Muscle layer of duodenum (tissue), 2 donors: Measurements from ENCODE around the gene SREK1.

ENCODE experiments used
- H3K27ac ChIP-seq: one replicate; pipeline ENCODE4 v1.7.0; 2013; ENCODE audit warnings: mild to moderate bottlenecking, low read length
- H3K27me3 ChIP-seq: one replicate; pipeline ENCODE4 v1.7.0; 2013; ENCODE audit warnings: low read depth, mild to moderate bottlenecking, control low read depth, low read length
- H3K36me3 ChIP-seq, 2 donors: one replicate each; pipeline ENCODE4 v1.7.0; 2013; ENCODE audit warnings: low read length in 2 of 2, control low read depth in 1 of 2, mild to moderate bottlenecking in 1 of 2; ENCODE audit not compliant: insufficient read depth in 2 of 2, control insufficient read depth in 1 of 2
- H3K4me1 ChIP-seq, 2 donors: one replicate each; pipeline ENCODE4 v1.7.0; 2013; ENCODE audit warnings: low read length in 2 of 2, mild to moderate bottlenecking in 2 of 2, control low read depth in 1 of 2, moderate library complexity in 1 of 2; ENCODE audit not compliant: insufficient read depth in 2 of 2, control insufficient read depth in 1 of 2
- H3K4me3 ChIP-seq, 2 donors: one replicate each; pipeline ENCODE4 v1.7.0; 2013; ENCODE audit warnings: low read length in 2 of 2, low read depth in 1 of 2, mild to moderate bottlenecking in 1 of 2
- H3K9me3 ChIP-seq, 2 donors: one replicate each; pipeline ENCODE4 v1.7.0; 2013; ENCODE audit warnings: low read length in 2 of 2, control low read depth in 1 of 2, mild to moderate bottlenecking in 1 of 2; ENCODE audit not compliant: control insufficient read depth in 1 of 2
- donor health status: healthy.

The SREK1 gene

DNA sequence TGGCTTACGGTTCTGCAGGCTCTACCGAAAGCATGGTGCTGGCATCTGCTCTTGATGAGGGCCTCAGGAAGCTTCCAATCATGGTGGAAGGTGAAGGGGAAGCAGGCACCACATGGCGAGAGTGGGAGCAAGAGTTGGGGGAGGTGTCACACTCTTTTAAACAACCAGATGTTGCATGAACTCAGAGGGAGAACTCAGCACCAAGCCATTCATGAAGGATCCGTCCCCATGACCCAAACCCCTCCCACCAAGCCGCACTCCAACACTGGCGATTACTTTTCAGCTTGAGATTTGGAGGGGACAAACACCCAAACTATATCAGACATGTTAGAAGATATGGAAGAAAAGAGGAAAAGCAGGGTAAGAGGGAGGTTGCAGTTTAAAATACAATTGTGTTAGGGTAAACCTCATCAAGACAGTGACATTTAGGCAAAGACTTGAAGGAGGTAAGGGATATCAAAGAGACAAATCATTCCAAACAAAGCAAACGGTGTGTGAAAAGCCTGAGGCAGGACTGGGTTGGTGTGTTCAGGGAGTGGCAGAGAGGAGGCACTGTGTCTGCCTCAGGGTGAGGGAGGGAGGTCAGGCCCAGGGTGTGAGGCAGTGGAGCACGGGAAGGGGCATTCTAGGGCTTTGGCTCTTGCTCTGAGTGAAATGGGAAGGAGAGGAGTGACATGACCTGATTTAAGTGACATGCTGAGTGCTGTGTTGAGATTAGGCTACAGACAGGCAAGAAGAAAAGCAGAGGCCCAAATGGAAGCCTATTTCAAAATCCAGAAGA lies 80.9 kb downstream of the SREK1 start:
- Histone ChIP-seq H3K9me3 (no peaks in the 10 kb centered on the region), H3K4me1 (no peaks in the 10 kb centered on the region), H3K4me3 (no peak overlapping the region), H3K27ac (no peak overlapping the region), H3K36me3 (no peaks in the 10 kb centered on the region), H3K27me3 (no peaks in the 10 kb centered on the region)

DNA sequence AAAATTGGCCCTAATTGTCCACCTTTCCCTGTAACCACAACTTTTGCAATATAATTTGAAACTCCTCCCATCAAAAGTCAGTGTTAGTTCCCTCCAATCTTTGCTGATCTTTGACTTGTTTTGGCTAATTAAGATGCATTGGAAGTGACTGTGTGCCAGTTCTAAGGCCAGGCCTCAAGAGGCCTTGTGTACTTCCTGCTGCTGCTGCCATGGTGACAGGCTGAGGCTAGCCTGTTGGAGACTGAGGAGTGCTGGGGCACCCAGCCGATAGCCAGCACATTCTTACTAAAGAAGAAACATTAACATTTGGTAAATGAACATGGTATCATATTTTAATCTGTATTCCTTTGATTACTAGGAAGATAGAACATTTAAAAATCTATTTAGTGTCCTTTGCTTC lies 86.5 kb downstream of the SREK1 start:
- H3K36me3 ChIP-seq: no peaks in the 10 kb centered on the region
- H3K9me3 ChIP-seq: no peaks in the 10 kb centered on the region
- no peak overlapping the region for H3K4me3 ChIP-seq
- no peak overlapping the region for H3K27ac ChIP-seq
- no peaks in the 10 kb centered on the region for H3K4me1 ChIP-seq
- H3K27me3 ChIP-seq: no peaks in the 10 kb centered on the region

DNA sequence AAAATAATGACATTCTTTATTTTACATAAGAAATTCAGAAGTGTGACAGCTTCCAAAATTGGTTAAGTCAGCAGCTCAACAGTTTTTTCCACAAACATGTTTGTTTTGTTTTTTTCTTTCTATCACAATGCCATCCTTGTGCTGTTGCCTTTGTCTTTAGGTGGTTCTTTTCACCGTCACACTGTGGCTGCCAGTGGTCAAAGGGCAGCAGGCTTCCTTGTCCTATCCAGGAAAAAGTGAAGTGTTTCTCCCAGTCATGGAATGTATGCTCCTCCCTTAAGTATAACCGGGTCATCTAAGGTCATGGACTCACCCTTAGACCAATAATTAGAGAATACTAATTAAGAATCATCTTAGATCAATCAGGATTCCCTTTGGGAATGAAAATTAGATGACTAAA lies 87.4 kb downstream of the SREK1 start:
- no peaks in the 10 kb centered on the region for H3K9me3 ChIP-seq
- H3K27ac ChIP-seq: no peak overlapping the region
- H3K4me3 ChIP-seq: no peak overlapping the region
- H3K27me3 ChIP-seq: no peaks in the 10 kb centered on the region
- H3K36me3 ChIP-seq: no peaks in the 10 kb centered on the region
- H3K4me1 ChIP-seq: no peaks in the 10 kb centered on the region

DNA sequence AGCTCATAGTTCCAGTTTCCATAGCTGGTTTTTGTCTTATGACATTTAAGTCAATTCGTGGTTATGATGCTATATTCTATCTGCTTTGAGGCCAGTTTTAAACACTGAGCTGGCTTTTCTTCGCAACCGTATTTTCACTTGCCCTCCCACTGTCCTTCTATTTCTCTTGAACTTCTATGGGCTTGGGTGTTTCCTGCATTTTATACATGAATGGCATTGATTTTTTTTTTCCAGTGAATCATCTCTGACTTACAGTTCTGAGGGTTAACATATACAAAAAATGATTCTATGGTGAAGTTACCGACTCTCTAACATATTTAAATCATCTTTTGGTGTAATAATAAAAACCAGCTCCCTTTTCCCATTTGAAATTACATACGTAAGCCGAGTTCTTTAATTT lies 88.2 kb downstream of the SREK1 start:
- no peaks in the 10 kb centered on the region for H3K36me3 ChIP-seq
- H3K27me3 ChIP-seq: no peaks in the 10 kb centered on the region
- H3K4me3 ChIP-seq: no peak overlapping the region
- H3K4me1 ChIP-seq: no peaks in the 10 kb centered on the region
- H3K27ac ChIP-seq: no peak overlapping the region
- no peaks in the 10 kb centered on the region for H3K9me3 ChIP-seq

DNA sequence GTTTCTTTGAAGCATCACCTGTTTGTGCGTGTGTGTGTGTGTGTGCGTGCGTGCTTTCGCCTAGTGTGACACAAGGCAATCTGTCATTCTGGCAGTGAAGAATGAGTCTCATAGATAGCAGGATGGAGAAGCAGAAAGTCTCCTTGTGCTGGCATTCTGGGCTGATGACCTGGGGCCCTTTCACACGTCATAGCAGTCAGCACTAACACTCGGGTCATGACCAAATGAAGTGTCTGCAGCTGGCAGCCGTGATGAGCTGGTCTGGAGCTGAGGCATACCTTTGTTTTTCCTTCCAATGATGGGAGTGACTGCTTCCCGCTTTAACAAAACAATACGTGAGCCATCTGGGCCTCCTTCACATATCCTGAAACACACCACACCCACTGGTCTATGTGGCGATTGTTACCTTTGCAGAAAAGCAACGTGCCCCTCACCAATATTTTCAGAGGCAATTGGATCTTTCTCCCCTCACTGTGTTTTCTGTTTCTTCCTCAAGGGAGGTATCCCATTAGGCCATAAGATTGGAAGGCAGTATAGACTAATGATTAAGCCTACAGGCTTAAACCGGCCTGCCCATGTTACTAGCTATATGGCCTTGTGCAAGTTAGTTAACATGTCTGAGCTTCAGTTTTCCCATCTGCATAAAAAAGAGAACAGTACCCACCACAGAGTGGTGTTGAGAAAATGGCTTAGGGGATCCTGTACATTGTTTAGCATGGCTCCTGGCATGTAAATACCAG lies 88.8 kb downstream of the SREK1 start:
- Histone ChIP-seq H3K27me3 (no peaks in the 10 kb centered on the region), H3K9me3 (no peaks in the 10 kb centered on the region), H3K4me1 (no peaks in the 10 kb centered on the region), H3K36me3 (no peaks in the 10 kb centered on the region), H3K27ac (no peak overlapping the region), H3K4me3 (no peak overlapping the region)
